ENCODE data around the gene CMTM4.

GRCh38 chr16:66605177-66605978 lies 91.2 kb downstream of the CMTM4 start:
- no peak for TF ChIP-seq POLR2AphosphoS5 (IDR thresholded peaks at IDR 0.05)
- no peak for TF ChIP-seq CTCF (IDR thresholded peaks at IDR 0.05)
- no peak for TF ChIP-seq EP300 (IDR thresholded peaks at IDR 0.05)
- TF ChIP-seq POLR2A (IDR thresholded peaks at IDR 0.05) = no peak

Data from suprapubic skin (tissue), 4 donors.